DMS114 treated with DMSO at 0.1 percent for 48 hours (cell line): ENCODE results near the gene FRS3.
"Not testable (repeated sequence)": the region's sequence is repeated elsewhere in the genome, so short reads cannot be mapped to it uniquely, and the experiment has no call there.

Source experiments
- DNase-seq: peaks from one replicate; lab custom pipeline; 2025; ENCODE audit not compliant: unreplicated experiment; lab: John Stamatoyannopoulos, UW

The FRS3 gene

GRCh38 chr6:41770381-41771057 is 9.2 kb downstream of the FRS3 start:
- DNase-seq = no peak

GRCh38 chr6:41769376-41769775 is 10.3 kb downstream of the FRS3 start:
- no peak for DNase-seq

- no peak for DNase-seq
These were observed 11.0 kb downstream of the FRS3 start for GRCh38 chr6:41768545-41769308.

- DNase-seq = no peak
These were observed 12.4 kb downstream of the FRS3 start for GRCh38 chr6:41767112-41767833.

GRCh38 chr6:41766043-41766664 is 13.5 kb downstream of the FRS3 start:
- not testable (repeated sequence) for DNase-seq

- no peak for DNase-seq
These were observed 16.2 kb downstream of the FRS3 start for GRCh38 chr6:41763470-41763869.

- no peak for DNase-seq
These were observed 19.7 kb downstream of the FRS3 start for GRCh38 chr6:41759905-41760579.

- no peak for DNase-seq
These were observed 20.4 kb downstream of the FRS3 start for GRCh38 chr6:41759106-41759904.

- DNase-seq = no peak
These were observed 21.1 kb downstream of the FRS3 start for GRCh38 chr6:41758641-41759035.

GRCh38 chr6:41757931-41758640 is 21.6 kb downstream of the FRS3 start:
- no peak for DNase-seq

GRCh38 chr6:41757271-41757670 is 22.4 kb downstream of the FRS3 start:
- DNase-seq = no peak

- no peak for DNase-seq
These were observed 23.3 kb downstream of the FRS3 start for GRCh38 chr6:41756354-41756753.

- DNase-seq = no peak
These were observed 23.8 kb downstream of the FRS3 start for GRCh38 chr6:41755895-41756294.

- no peak for DNase-seq
These were observed 29.3 kb downstream of the FRS3 start for GRCh38 chr6:41750374-41750773.

GRCh38 chr6:41748542-41748941 is 31.2 kb downstream of the FRS3 start:
- no peak for DNase-seq

- no peak for DNase-seq
These were observed 31.6 kb downstream of the FRS3 start for GRCh38 chr6:41748102-41748477.

GRCh38 chr6:41747256-41748101 is 32.2 kb downstream of the FRS3 start, which contains the start of gene PGC:
TSS of gene PGC (minus strand) at chr6:41747397. CDS start at chr6:41747334, 63 bp downstream.
- DNase-seq = no peak

- no peak for DNase-seq
These were observed 33.6 kb downstream of the FRS3 start for GRCh38 chr6:41746107-41746506.
